ENCODE results near the gene CRYBG1.

The CRYBG1 gene, protein sequence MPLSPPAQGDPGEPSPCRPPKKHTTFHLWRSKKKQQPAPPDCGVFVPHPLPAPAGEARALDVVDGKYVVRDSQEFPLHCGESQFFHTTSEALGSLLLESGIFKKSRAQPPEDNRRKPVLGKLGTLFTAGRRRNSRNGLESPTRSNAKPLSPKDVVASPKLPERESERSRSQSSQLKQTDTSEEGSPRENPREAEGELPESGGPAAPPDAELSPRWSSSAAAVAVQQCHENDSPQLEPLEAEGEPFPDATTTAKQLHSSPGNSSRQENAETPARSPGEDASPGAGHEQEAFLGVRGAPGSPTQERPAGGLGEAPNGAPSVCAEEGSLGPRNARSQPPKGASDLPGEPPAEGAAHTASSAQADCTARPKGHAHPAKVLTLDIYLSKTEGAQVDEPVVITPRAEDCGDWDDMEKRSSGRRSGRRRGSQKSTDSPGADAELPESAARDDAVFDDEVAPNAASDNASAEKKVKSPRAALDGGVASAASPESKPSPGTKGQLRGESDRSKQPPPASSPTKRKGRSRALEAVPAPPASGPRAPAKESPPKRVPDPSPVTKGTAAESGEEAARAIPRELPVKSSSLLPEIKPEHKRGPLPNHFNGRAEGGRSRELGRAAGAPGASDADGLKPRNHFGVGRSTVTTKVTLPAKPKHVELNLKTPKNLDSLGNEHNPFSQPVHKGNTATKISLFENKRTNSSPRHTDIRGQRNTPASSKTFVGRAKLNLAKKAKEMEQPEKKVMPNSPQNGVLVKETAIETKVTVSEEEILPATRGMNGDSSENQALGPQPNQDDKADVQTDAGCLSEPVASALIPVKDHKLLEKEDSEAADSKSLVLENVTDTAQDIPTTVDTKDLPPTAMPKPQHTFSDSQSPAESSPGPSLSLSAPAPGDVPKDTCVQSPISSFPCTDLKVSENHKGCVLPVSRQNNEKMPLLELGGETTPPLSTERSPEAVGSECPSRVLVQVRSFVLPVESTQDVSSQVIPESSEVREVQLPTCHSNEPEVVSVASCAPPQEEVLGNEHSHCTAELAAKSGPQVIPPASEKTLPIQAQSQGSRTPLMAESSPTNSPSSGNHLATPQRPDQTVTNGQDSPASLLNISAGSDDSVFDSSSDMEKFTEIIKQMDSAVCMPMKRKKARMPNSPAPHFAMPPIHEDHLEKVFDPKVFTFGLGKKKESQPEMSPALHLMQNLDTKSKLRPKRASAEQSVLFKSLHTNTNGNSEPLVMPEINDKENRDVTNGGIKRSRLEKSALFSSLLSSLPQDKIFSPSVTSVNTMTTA (N-terminal part only)

GRCh38 chr6:106360410-106360988 lies at the start of gene CRYBG1:
TSS of gene CRYBG1 (plus strand) at chr6:106360717. CDS start at chr6:106360909, 192 bp downstream.
- DNase-seq = peak; percentile 89

DNA sequence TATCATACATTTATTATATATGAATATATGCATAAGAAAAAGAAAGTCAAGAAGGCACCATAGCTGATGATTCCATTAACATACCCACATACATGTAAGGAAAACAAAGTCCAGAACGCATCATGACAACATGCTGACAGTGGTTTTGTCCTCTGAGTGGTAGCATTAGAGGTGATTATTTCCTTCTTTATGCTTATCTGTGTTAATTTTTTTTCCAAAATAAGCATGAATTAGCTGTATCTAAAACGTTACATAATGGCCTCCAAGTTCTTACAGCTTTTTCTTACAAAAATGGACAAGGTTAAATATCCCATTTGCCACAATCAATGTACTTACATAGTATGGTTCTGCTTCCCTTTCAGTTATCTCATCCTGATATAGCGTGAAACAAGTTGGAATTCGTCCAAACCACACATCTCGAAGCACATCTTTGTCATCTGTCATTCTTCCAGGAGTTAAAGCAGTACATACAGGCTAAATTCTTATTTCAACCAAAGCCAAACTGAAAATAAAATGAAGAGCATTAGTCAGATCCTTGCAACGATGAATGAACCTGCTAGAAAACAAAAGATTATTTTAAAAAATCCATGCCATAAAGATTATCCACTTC lies 44.6 kb upstream of the CRYBG1 start:
- DNase-seq = no peak

DNA sequence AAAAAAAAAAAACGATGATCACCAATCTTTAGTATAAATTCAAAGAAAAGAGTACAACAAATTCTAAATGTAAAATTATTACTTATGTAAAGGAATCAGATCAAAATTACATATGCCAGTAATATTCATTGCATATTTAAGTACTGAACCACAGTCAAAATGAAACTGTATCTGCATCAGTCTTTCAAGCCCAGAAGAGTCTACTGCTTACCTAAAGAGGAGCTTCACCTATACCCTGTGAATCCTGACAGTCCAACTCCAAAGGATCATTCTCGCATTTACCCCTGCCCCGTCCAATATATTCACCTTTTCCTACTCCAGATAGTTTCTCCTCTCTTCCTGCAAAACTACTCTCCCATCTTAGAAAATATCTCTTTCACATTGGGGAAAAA lies 44.1 kb upstream of the CRYBG1 start:
- no peak for DNase-seq

- no peak for DNase-seq
These were observed 42.5 kb upstream of the CRYBG1 start for GRCh38 chr6:106318061-106318460.

- no peak for DNase-seq
These were observed 41.7 kb upstream of the CRYBG1 start for GRCh38 chr6:106318851-106319250.

- DNase-seq = no peak
These were observed 38.6 kb upstream of the CRYBG1 start for GRCh38 chr6:106321940-106322339.

- DNase-seq = no peak
These were observed 35.7 kb upstream of the CRYBG1 start for GRCh38 chr6:106324726-106325335.

DNA sequence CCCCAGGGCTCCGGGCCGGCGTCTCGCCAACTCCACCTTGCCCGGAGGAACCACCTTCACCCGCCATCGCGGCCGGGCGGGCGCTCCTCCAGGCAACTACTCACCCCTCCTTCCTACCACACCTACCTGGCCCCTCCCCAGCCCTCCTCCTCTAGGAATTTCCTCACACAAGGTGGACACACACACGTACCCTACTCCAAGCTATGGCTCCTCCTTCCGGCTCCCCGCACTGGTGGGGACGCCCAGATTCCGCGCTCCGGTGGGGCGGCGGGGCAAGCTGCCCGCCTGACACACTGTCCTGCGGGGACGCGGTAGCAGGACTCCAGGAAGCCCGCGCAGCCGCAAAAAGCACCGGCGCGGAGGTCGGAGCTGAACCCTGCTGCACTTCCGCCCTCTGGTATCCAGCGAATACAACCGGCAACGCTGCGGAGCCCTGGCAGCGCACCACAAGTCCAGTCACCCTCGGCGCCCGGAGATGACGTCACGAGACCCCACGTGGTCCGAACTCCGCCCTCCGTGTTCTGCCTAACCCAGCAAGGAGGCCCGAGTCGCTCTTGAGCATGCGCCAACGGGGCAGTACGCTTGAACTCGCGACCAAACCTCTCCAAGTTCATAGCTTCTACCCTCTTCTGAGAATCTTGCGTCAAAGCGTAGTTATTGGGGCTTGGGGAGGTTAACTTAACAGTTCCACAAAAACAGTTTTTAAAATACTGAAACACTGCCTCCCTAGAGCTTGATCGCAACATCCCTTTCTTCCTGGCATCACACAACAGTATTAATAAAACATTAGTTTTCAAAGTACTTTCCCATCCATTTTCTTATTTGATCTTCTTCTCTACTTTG lies 35.0 kb upstream of the CRYBG1 start, which contains the start of gene ATG5:
Gene ATG5 (minus strand): TSS at position 425 of the 843 bp plus-strand sequence. CDS start 9,552 bp downstream, outside the sequence.
- peak; percentile 90 for DNase-seq

DNA sequence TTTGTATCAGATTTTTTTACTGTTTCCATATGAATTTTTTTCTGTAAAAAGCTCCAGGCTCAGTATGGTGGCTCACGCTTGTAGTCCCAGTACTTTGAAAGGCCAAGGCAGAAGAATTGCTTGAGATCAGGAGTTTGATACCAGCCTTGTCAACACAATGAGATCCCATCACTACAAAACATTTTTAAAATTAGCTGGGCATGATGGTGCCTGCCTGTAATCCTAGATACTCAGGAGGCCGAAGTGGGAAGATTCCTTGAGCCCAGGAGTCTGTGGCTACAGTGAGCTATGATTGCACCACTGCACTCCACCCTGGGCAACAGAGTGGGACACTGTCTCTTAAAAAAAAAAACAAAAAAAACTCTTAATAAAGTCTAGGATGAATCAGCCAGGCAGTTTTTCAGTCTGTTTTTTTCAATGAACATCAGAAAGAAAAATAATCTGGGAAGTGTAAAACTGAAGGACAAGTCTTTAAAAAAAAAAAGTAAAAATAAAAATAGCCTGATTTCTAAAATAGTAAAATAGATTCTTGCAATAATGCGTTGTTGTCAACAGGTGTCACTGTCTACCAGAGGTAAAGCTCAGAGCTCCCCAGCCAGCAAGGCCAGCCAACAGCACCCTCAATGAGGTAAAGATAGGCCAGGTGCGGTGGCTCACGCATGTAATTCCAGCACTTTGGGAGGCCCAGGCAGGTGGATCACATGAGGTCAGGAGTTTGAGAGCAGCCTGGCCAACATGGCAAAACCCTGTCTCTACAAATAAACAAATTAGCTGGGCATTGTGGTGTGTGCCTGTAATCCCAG lies 25.7 kb upstream of the CRYBG1 start:
- DNase-seq = peak; percentile 33

DNA sequence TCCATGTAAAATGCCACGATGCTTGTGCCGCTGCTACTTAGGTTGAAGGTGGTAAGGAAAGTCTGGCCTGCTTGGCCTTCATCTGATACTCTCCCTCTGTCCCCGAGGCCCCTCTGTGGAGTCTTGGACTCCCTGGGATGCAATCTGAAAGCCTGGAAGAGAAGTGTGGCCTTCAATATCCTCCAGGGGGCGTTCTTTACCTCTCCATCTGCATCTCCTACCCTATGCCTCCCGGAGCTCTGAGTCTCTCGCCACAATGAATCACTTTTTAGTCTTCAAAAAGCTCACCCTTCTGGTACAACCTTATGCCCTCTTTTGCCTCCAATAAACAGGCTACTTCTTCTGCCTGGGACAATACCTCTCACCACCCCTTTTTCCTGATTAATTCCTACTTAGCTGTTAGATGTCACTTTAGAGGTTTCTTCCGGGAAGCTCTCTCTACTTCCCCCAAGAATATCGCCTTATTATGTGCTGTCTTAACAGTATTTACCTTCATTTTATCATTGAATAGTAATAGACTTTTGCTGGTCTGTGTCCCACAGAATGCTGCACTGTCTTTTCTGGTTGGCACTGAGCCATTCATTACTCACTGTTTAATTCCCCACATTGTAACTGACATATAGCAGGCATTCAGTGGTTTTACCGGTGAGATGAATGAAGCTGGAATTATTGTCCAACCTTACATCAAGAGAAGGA lies 21.0 kb upstream of the CRYBG1 start:
- DNase-seq = no peak

GRCh38 chr6:106347219-106347618 lies 13.3 kb upstream of the CRYBG1 start:
- no peak for DNase-seq

DNA sequence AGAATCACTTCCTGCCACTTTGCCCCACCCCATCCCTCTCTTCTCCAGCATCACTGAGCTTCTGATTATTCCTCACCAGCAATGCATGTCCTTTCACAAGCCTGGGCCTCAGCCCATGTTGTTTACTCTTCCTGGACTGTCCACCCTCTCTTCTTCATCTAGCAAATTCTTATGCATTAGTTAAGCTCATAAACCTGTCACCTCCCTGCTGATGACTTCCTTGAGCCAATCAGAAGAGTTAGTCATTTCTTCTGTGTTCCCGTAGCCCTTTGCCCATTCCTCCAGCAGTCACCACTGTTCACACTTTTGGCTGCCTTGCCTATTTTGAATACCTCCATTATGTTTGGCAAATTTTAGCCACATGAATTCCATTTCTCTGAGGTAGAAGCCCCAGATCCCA lies 4.1 kb upstream of the CRYBG1 start:
- DNase-seq = no peak

- no peak for DNase-seq
These were observed 533 bp upstream of the CRYBG1 start for GRCh38 chr6:106359959-106360409.

DNA sequence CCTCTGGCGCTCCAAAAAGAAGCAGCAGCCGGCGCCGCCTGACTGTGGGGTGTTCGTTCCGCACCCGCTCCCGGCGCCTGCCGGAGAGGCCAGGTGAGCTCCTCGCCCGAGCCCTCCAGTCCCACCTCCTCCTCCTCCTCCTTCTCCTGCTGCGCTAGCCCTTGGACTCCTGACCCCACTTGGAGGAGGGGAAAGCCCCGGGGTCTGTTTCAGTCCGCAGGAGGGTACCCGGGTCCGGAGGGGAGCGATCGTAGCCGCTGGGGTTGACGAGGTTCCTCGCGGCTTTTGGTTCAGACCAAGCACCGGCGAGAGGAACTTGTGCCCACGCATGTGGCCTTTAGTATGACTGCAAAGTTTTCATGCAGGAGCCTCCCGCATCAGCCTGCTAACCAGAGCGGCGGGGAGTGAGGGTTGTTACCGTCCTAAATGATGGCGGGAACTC lies 493 bp downstream of the CRYBG1 start:
- DNase-seq = peak; percentile 6

GRCh38 chr6:106363401-106364138 lies 3.1 kb downstream of the CRYBG1 start:
- no peak for DNase-seq

DNA sequence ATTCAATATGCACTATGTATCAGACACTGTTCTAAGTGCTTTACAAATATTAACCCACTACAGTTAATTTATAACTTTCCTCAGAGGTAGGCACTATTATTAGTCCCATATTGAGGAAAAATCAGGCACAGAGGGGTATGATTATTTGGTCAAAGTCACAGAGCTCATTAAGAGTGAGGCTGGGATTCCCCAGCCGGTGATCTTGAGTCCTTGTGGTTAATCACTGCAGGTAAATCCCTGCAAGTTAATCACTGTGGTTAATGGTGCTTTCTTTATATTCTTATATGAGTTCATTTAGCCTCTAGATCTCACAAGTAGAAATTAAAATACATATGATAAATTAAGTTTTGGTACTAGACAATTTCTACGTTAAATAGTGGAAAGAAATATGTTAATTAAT lies 9.2 kb downstream of the CRYBG1 start:
- DNase-seq = no peak

DNA sequence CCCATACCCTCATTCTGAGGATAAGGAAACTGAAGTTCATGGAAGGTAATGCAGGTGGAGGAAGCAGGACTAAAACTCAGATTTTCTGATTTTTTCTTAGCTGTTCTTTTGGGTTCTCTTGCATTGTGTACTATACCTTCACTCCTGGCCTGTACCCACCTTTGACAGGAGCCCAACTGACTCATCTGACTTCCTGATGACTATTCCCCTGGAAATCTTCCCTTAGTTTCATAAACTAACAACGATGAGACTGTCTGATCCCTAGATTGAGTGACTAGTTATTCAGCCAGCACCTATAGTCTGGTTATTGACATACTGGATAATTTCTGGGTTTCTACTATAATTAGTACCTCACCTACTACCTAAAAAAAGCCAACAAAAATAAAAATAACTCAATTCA lies 10.1 kb downstream of the CRYBG1 start:
- no peak for DNase-seq

DNA sequence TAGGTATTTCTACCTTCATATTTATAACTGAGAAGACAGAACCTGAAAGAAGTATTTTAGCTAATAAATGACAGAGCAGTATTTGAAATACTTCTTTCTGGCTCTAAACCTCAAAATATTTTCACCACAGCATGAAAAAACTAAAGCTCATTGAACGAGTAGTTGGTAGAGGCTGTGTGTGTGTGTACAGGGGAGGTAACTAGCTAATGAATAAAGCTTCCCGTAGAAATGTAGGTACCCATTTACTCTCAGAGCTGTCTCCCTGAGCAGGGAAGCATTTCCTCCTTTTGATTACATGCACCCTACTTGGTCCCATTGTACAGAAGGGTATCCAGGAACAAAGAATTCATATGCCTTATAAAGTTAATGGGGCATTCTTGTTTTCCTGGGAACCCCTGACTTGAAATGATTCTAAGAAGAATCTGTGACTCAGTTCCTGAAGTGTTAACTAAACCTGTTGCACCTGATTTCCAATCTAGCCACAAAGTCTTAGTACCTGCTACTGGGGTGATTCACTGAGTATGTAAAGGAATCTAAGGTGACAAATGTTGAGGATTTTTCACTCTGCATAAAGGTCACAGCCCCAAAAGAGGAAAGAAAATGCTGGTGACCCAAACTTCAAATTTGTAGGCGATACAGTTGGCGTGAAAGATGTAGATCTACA lies 12.5 kb downstream of the CRYBG1 start:
- DNase-seq = no peak
